Stimulated activated naive B cell treated with anti-CD40 and anti-IgM and Interleukin-4, amounts not matched to agents 10 μg/mL and 1 μg/mL and 100 μg/mL, for 72 hours (primary cell): ENCODE data around the gene PRIMPOL.
"Not testable (repeated sequence)": the region's sequence is repeated elsewhere in the genome, so short reads cannot be mapped to it uniquely, and the experiment has no call there.

Source experiments
- ATAC-seq, 2 donors: fragments of 150-1000 bp; cut with Tn5 transposase; replicated peaks; 2 replicates each; pipeline ENCODE4 v1.10.0; 2021; ENCODE audit warnings: moderate library complexity in 1 of 2
- DNase-seq: peaks from one replicate; pipeline ENCODE4 v3.0.0; 2021
- H3K27ac Mint-ChIP-seq: one replicate; pipeline ENCODE4 v1.8.0; 2022; ENCODE audit warnings: mild to moderate bottlenecking, mixed read lengths
- H3K27me3 Mint-ChIP-seq, 2 donors: one replicate each; pipeline ENCODE4 v1.8.0; 2022; ENCODE audit warnings: mixed read lengths in 2 of 2
- H3K36me3 Mint-ChIP-seq, 2 donors: one replicate each; pipeline ENCODE4 v1.8.0; 2022; ENCODE audit warnings: mixed read lengths in 2 of 2, mild to moderate bottlenecking in 1 of 2
- H3K4me1 Mint-ChIP-seq, 2 donors: one replicate each; pipeline ENCODE4 v1.8.0; 2022; ENCODE audit warnings: mixed read lengths in 2 of 2, mild to moderate bottlenecking in 1 of 2
- H3K4me3 Mint-ChIP-seq, 2 donors: one replicate each; pipeline ENCODE4 v1.8.0; 2022; ENCODE audit warnings: mild to moderate bottlenecking in 2 of 2, mixed read lengths in 2 of 2, moderate library complexity in 1 of 2
- H3K9me3 Mint-ChIP-seq, 2 donors: one replicate each; pipeline ENCODE4 v1.8.0; 2022; ENCODE audit warnings: mixed read lengths in 2 of 2, mild to moderate bottlenecking in 1 of 2

Gene PRIMPOL

DNA sequence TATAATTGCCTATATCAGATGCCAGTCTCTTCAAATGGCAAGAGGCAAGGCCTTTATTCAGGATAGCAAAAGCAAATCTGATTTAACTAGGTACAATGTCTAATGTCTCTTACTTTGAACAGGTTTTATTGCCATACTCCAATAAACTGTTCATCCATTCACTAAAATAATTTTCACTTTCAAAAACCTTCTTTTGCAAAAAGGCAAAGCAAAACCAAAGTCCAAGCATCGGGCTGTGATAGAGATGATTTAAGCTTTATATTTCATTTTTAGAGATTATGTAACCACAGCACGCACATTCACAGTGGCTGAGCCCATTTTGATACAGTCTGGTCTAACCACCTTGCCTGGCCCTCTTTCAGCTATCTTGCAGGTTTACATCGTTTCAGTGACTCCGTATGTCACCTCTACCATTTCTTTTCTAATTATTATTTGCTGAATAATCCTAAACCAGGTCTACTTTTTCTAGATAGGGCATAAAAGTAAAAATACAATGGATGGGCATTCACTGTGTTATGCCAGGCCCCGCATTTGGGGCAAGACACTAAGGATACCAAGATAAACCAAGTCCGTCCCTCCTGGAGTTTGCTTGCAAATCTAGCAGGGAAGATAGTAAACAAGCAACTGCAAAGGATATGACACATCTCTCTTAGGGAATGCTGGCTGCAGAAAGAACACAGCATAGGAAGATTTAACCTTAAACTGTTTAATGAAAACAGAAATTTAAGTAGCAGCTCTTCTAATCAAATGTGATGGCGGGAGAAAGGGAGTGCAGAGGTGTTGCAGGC lies 2.1 kb upstream of the PRIMPOL start:
- Mint-ChIP-seq H3K4me1 (peaks cover 27 to 38% of the 10 kb centered on the region in 2 donors), H3K27ac (peak overlapping the region; percentile 96), H3K36me3 (peaks cover 17 to 24% of the 10 kb centered on the region in 2 donors), H3K9me3 (no peaks in the 10 kb centered on the region), H3K27me3 (no peaks in the 10 kb centered on the region), H3K4me3 (peak overlapping the region; percentile 88 to 92)
- DNase-seq (no peak), ATAC-seq (no peak)

GRCh38 chr4:184648054-184648312 lies 1.6 kb upstream of the PRIMPOL start:
- H3K36me3 Mint-ChIP-seq, result peaks cover 16 to 24% of the 10 kb centered on the region in 2 donors
- ATAC-seq (no peak), DNase-seq (no peak)
- H3K4me1 Mint-ChIP-seq, result peaks cover 27 to 38% of the 10 kb centered on the region in 2 donors
- H3K27me3 Mint-ChIP-seq, result no peaks in the 10 kb centered on the region
- peak overlapping the region; percentile 88 to 92 for H3K4me3 Mint-ChIP-seq
- H3K9me3 Mint-ChIP-seq, result no peaks in the 10 kb centered on the region
- peak overlapping the region; percentile 96 for H3K27ac Mint-ChIP-seq

GRCh38 chr4:184648313-184649025 lies 1.1 kb upstream of the PRIMPOL start:
- peaks cover 16 to 24% of the 10 kb centered on the region in 2 donors for H3K36me3 Mint-ChIP-seq
- peak overlapping the region; percentile 88 to 92 for H3K4me3 Mint-ChIP-seq
- H3K27me3 Mint-ChIP-seq, result no peaks in the 10 kb centered on the region
- peak; percentile 29 to 39 for ATAC-seq
- peak overlapping the region; percentile 96 for H3K27ac Mint-ChIP-seq
- peaks cover 27 to 38% of the 10 kb centered on the region in 2 donors for H3K4me1 Mint-ChIP-seq
- DNase-seq, result peak; percentile 16
- no peaks in the 10 kb centered on the region for H3K9me3 Mint-ChIP-seq

DNA sequence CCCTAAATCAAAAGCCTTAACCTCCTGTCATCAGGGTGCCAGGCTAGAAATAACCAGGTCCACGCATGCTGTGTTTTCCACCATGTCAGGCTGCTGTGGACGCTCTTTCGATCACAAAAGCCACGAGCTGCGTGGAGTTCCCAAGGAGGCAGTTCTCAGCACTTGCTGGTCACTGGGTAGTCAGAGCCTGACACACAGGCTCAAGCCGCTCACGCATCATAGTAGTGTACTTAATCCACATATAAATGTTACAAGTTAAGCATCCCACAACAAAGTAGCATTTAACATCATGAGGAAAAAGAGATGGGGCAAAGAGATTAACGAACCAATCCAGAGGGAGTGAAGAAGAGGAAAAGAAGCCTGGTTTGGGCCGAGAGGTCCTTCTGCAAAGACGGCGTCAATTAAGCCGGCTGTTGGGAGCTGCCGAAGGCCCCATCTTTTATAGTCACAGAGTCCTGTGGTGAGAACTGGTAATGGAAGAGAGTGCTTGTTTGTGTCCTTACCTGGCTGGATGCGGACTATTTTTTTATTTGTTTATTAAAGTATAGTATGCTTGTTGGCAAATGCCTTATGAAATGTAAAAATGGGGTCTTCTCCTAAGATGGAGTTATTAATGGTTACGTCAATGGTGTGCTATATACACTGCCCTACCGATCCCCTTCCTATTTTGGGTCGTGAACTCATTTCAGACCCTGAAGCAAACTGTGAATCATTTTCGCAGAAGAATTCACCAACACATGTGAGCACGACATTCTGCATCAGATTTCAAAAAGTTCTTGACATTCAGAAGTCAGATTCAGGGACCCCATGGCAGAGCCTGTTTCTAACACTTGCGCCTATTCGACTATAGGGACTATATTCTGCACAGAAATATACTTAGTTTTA lies 675 bp downstream of the PRIMPOL start:
- Mint-ChIP-seq H3K9me3 (no peaks in the 10 kb centered on the region), H3K36me3 (peaks cover 16 to 22% of the 10 kb centered on the region in 2 donors), H3K4me1 (peaks cover 25 to 38% of the 10 kb centered on the region in 2 donors), H3K27ac (peak overlapping the region; percentile 90), H3K27me3 (no peaks in the 10 kb centered on the region), H3K4me3 (peak overlapping the region; percentile 90 to 92)
- ATAC-seq (peak; percentile 21 to 28), DNase-seq (no peak)

- no peak overlapping the region for H3K4me3 Mint-ChIP-seq
- H3K27ac Mint-ChIP-seq, result no peak overlapping the region
- ATAC-seq (no peak), DNase-seq (no peak)
- no peaks in the 10 kb centered on the region for H3K9me3 Mint-ChIP-seq
- peaks cover 13 to 14% of the 10 kb centered on the region in 2 donors for H3K36me3 Mint-ChIP-seq
- H3K27me3 Mint-ChIP-seq, result no peaks in the 10 kb centered on the region
- H3K4me1 Mint-ChIP-seq, result peaks cover 22 to 37% of the 10 kb centered on the region in 2 donors
Measured at GRCh38 chr4:184651899-184652298, 2.4 kb downstream of the PRIMPOL start.

GRCh38 chr4:184652681-184653080 lies 3.1 kb downstream of the PRIMPOL start:
- H3K4me3 Mint-ChIP-seq, H3K9me3 Mint-ChIP-seq, ATAC-seq, H3K27me3 Mint-ChIP-seq, H3K27ac Mint-ChIP-seq, DNase-seq: not testable (repeated sequence)
- Mint-ChIP-seq H3K4me1 (peaks cover 20 to 38% of the 10 kb centered on the region in 2 donors), H3K36me3 (peaks cover 11 to 13% of the 10 kb centered on the region in 2 donors)

DNA sequence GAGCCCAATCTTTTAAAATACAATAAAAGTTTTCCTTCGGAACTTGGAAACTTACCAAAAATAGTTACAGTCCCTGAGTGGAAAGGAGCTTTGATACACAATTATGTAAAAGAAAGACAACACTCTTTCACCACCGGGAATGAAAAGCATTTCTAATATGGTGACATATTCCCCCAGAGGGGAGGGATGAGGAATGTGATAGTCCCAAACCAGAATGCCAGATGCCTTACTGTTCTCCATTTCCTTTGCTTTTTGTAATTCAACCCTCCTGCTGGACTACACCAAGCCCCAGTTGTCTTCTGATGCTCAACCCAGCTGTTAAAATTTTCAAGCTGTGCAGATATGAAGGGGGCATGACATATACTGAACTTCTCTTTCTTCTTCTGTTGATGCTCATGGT lies 4.1 kb downstream of the PRIMPOL start:
- H3K36me3 Mint-ChIP-seq, result peaks cover 3 to 5% of the 10 kb centered on the region in 2 donors
- no peak overlapping the region for H3K27ac Mint-ChIP-seq
- DNase-seq (no peak), ATAC-seq (no peak)
- no peaks in the 10 kb centered on the region for H3K9me3 Mint-ChIP-seq
- H3K4me1 Mint-ChIP-seq, result peaks cover 12 to 30% of the 10 kb centered on the region in 2 donors
- H3K4me3 Mint-ChIP-seq, result no peak overlapping the region
- H3K27me3 Mint-ChIP-seq, result no peaks in the 10 kb centered on the region

DNA sequence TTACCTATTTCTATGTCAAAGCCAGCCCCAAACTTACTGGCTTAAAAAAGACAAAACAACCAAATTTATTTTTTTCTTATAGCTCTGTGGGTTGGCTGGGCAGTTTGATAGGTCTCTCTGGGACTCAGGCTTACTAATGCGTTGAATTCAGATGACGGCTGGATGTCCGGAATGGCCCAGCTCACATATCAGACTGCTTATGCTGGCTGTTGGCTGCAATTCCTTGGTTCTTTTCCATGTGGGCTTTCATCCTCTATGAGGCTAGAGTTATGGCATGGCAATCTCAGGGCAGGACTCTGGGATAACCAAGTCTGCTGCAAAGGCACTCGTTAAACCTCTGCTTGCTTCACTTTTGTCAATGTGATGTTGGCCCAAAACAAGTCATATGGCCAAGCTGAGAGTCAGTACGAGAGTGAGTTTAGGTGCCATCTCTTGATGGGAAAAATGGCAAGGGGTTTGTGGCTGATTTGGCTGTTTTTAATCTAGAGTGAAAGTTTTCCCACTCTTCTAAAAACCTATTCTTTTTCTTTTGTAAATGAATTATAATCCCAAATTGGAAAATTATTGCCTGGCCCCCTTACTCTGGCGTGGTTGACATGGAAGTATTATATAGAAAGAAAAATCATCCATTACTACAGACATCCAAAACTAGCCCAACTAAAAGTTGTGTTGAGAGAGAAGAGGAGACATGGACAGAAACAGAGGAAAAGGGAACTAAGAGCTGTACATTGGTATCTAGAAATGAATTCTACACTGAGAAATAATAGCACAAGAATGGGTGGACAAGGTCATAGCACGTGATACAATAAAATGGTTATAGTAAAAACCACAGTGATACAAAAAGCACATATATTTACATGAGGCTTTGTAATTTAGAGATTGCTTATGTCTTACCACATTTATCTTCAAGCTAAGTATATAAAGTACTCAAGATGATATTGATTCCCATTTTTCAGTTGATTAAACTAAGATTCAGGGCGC lies 6.6 kb downstream of the PRIMPOL start:
- DNase-seq (no peak), ATAC-seq (peak in 1 of 2 donors; percentile 46)
- H3K27ac Mint-ChIP-seq, result no peak overlapping the region
- H3K4me3 Mint-ChIP-seq, result no peak overlapping the region
- H3K4me1 Mint-ChIP-seq, result peaks cover 6 to 20% of the 10 kb centered on the region in 2 donors
- H3K27me3 Mint-ChIP-seq, result no peaks in the 10 kb centered on the region
- H3K9me3 Mint-ChIP-seq, result no peaks in the 10 kb centered on the region
- H3K36me3 Mint-ChIP-seq, result peaks cover 5 to 6% of the 10 kb centered on the region in 2 donors

DNA sequence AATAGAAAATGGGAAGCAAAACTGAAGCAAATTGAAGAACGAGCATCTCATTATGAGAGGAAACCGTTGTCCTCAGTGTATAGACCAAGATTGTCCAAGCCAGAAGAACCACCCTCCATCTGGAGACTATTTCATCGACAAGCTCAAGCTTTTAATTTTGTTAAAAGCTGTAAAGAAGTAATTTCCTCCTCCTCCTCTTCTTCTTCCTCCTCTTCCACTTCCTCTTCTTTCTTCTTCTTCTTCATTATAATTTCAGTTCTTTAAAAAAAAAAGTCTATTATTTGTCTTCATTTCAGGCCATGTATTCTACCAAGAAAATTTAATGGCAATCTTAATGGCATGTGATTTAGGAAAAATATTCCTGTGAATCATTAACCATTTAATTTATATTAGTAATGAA lies 7.6 kb downstream of the PRIMPOL start:
- Mint-ChIP-seq H3K27ac (no peak overlapping the region), H3K4me1 (peaks cover 2 to 16% of the 10 kb centered on the region in 2 donors), H3K4me3 (no peak overlapping the region), H3K27me3 (no peaks in the 10 kb centered on the region), H3K9me3 (no peaks in the 10 kb centered on the region), H3K36me3 (peaks cover 7 to 8% of the 10 kb centered on the region in 2 donors)
- ATAC-seq (no peak), DNase-seq (no peak)

DNA sequence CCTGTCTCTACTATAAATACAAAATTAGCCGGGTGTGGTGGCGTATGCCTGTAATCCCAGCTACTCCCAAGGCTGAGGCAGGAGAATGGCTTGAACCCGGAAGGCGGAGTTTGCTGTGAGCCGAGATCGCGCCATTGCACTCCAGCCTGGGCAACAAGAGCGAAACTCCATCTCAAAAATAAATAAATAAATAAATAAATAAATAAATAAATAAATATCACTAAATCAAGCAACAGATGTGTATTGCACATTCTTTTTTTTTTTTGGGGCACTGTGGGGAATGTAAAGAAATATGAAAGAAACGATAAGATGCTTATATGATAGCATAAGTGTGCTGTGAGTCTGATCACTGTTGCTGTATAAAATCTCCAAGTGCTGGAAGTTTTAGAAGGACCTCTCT lies 8.3 kb downstream of the PRIMPOL start:
- H3K36me3 Mint-ChIP-seq, ATAC-seq, DNase-seq, H3K27me3 Mint-ChIP-seq, H3K9me3 Mint-ChIP-seq, H3K4me3 Mint-ChIP-seq, H3K27ac Mint-ChIP-seq: not testable (repeated sequence)
- peaks cover 2 to 14% of the 10 kb centered on the region in 2 donors for H3K4me1 Mint-ChIP-seq

- DNase-seq (no peak), ATAC-seq (no peak)
- Mint-ChIP-seq H3K4me1 (peaks cover 2 to 14% of the 10 kb centered on the region in 2 donors), H3K27me3 (no peaks in the 10 kb centered on the region), H3K27ac (no peak overlapping the region), H3K4me3 (no peak overlapping the region), H3K9me3 (no peaks in the 10 kb centered on the region), H3K36me3 (peaks cover 10 to 12% of the 10 kb centered on the region in 2 donors)
Measured at GRCh38 chr4:184660978-184661377, 11.4 kb downstream of the PRIMPOL start.

DNA sequence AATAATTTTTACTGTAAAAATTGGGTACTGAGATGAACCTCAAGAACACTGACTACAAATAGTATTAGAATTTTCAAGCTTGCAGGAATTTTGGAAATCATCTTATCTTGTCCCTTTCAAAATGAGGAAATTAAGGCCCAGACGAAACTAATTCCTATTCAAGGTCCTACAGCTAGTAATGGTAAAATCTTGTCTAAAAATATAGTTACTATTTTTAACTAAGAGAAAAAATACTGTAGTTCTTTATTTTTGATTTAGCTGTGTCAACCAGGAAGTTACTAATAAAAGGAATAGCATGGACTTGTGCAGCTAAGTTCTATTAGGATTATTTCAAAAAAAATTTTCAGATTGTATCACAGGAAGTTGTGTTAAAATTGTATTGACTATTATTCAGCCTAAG lies 12.7 kb downstream of the PRIMPOL start:
- H3K36me3 Mint-ChIP-seq, result peaks cover 14 to 16% of the 10 kb centered on the region in 2 donors
- no peak for DNase-seq
- no peaks in the 10 kb centered on the region for H3K9me3 Mint-ChIP-seq
- no peaks in the 10 kb centered on the region for H3K27me3 Mint-ChIP-seq
- H3K4me1 Mint-ChIP-seq, result peaks cover 0 to 2% of the 10 kb centered on the region in 2 donors
- no peak for ATAC-seq
- no peak overlapping the region for H3K4me3 Mint-ChIP-seq
- H3K27ac Mint-ChIP-seq, result no peak overlapping the region

DNA sequence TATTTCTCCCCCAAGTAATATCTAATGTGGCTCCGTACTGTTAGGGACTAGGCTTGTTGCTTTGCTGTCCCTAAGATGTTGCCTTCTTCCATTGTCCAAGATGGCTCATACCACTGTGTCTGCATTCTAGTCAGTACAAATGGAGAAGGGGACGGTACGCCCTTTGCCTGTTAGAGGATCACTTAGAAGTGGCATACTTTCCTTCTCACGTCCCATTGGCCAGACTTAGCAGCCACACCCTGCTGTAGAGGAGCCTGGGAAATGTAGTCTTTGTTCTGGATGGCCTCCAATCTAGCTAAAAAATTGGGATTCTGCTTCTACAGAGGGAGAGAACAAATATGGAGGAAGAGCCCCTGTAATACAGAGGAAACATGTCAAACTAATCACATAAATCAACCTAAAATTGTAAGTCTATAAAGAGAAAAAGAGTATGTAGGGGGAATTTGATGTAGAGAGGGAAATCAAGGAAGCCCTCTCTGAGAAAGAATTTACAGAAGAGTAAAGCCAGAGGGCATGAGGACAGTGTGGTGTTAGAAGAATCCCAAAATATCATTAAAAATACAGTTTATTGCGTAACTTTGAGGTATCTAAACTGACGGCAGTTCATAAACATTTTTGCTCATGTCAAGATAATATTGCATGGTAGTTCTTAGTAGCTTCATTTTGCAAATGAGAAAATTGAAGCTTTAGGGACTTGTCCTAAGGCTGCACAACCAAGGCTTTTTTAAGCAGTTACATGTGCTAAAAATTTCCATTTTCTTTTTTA lies 15.1 kb downstream of the PRIMPOL start:
- Mint-ChIP-seq H3K27ac (no peak overlapping the region), H3K27me3 (no peaks in the 10 kb centered on the region), H3K9me3 (peaks cover 0 to 3% of the 10 kb centered on the region in 2 donors), H3K36me3 (peaks cover 25 to 30% of the 10 kb centered on the region in 2 donors), H3K4me3 (no peak overlapping the region), H3K4me1 (peaks cover 9 to 11% of the 10 kb centered on the region in 2 donors)
- DNase-seq (no peak), ATAC-seq (no peak)
